HG02571 (cell line): ENCODE measurements around the gene ISG20.

Source experiments
- ATAC-seq: cut with Tn5 transposase; IDR thresholded peaks from one replicate; pipeline ENCODE4 v1.9.1; 2021; ENCODE audit warnings: mild to moderate bottlenecking, moderate library complexity; ENCODE audit not compliant: unreplicated experiment

The ISG20 gene

GRCh38 chr15:88680241-88681001 is 41.6 kb downstream of the ISG20 start:
- no peak for ATAC-seq

GRCh38 chr15:88681610-88682221 is 42.9 kb downstream of the ISG20 start:
- no peak for ATAC-seq

- no peak for ATAC-seq
Measured at GRCh38 chr15:88684345-88684744, 45.5 kb downstream of the ISG20 start.

DNA sequence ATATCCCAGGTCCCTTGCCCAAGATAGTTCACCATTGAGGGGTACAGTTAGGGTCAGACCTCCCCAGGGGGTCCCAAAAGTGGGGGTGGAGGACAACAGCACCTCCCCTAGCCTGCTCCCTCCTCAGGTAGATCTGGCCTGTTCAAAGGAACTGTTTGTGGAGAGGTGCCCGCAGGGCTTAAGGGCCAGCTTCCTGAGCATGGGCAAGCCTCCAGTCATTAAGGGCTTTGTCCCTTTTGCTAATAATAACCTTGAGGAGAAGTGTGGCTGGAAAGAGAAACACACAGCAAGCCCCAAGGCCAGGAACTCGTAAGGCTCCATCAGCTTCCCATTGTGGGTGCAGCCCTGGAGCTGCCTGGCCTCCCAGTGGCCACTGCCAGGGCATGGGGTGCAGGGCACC is 47.4 kb downstream of the ISG20 start:
- no peak for ATAC-seq

DNA sequence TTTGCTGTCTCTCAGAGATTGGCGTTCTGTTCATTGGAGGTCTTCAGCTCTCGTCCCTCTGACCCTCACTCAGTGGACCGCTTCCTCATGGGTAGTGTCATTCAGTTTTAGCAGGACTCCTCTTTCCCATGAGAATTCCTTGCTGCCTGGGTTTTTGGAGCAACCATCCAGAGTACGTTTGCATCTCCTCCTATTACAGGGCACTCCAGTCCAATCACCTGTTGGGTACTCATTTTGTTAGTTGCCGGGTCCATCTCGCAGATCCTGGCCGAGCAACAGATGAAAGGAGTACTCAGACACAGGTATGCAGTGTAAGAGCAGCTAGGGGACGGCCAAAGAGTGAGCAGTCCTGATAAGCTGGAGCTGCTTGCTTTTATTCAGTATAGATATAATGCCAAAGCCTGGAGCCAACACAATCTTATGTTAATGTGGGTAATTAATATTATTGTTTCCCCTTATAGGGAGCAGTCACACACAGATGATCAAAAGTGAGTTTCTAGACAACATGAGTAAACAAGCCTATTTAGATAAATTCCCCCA is 49.6 kb downstream of the ISG20 start:
- no peak for ATAC-seq

- ATAC-seq: no peak
Measured at GRCh38 chr15:88690331-88690730, 51.5 kb downstream of the ISG20 start.

DNA sequence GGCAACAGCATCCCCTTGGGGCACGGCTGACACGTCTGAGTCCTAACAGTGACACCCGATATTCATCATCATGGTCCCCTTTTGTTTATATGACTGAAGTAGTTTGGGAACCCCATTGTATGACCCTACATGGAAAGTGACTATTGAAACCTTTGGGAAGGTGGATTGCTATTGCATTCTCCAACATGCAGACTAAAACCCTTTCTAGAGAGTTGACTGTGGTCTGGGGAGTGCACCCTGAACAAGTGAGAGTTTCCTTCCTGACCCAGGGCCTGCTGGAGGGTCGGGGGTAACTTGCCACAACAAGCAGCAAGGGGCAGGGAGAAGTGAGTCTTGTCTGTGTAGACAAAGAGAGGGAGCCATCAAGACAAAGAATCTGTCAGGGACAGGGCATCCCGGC is 54.4 kb downstream of the ISG20 start:
- ATAC-seq: no peak

DNA sequence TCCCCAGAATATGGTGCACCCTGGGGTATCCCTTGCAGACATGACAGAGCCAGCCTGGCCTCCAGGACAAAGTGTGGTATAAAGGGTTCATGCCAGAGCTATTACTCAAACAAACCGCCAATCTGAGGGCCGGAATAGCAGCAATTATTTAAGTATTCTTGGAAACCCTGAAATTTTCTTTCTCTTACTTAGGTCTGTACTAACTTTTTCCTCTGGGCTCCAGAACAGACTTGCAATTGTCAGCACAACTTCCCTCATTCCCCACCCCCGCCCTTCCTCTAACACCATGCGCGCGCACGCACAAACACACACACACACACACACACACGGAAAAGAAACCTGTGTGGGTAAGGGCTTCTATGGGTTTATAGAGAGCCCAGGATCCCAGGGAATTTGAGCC is 56.3 kb downstream of the ISG20 start:
- no peak for ATAC-seq

- no peak for ATAC-seq
Measured at GRCh38 chr15:88695691-88696251, 57.0 kb downstream of the ISG20 start.

DNA sequence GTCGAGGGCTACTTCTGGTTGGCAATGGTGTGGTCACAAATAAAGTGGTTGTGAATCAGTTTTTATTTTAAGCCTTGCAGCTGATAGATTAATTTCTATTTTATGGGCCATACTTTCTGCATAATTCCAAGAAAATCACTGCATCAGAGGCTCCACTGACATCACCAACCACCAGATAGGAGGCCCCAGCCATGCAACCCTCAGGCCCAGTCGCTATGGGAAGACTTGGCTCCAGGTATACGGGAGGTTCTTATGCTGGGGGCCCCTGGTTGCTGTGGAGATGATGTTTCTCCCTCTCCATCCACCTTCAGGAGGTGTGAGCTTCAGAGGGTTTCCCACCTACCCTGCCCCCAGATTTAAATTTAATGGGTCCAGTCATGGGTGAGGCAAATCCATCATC is 57.4 kb downstream of the ISG20 start:
- ATAC-seq: no peak

GRCh38 chr15:88697276-88697675 is 58.5 kb downstream of the ISG20 start:
- no peak for ATAC-seq

DNA sequence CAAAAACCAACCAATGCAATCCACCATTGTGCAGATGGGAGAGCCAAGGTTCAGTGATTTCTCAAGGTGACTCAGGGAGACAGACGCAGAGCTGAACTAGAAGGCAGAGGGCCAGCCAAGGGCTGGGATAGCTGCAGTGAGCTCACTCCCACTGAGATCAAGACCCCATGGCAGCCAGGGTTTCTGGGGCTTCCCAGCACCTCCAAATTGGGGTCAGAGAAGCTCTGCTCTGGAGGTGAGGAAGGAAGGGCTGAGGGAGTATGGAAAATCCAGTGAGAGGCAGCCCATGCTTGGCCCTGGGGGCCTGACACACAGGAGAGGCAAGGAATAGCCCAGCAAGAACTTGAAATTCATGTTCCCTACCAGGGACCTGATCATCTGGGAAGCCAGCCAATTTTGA is 61.0 kb downstream of the ISG20 start:
- no peak for ATAC-seq

- ATAC-seq: no peak
Measured at GRCh38 chr15:88700716-88701115, 61.9 kb downstream of the ISG20 start.

DNA sequence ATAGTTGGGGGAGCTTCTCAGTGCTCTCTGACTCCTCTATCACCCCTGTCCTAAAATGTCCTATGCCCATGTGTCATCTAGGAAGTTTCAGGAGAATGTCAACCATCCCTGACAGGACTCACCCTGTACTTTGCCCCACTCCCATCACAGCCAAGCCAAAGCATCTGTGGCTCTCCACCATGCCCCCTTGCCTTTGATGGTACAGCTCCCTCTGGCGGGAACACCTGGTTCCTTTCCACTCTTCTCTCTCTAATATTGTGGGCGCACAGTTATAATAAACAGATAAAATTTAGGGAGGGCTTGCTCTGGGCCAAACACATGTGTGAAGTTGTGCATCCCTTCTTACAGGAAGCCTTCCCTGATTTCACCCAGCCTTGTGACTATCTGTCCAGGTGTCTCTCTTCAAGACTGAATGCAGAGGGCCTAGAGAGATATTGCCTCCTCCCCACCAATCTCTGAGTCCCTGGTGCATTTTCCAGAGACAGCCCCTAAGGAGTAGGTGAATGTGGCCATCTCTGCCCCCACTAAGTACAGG is 62.8 kb downstream of the ISG20 start:
- ATAC-seq: no peak

GRCh38 chr15:88702983-88703382 is 64.2 kb downstream of the ISG20 start:
- no peak for ATAC-seq

- no peak for ATAC-seq
Measured at GRCh38 chr15:88703533-88703932, 64.7 kb downstream of the ISG20 start.

DNA sequence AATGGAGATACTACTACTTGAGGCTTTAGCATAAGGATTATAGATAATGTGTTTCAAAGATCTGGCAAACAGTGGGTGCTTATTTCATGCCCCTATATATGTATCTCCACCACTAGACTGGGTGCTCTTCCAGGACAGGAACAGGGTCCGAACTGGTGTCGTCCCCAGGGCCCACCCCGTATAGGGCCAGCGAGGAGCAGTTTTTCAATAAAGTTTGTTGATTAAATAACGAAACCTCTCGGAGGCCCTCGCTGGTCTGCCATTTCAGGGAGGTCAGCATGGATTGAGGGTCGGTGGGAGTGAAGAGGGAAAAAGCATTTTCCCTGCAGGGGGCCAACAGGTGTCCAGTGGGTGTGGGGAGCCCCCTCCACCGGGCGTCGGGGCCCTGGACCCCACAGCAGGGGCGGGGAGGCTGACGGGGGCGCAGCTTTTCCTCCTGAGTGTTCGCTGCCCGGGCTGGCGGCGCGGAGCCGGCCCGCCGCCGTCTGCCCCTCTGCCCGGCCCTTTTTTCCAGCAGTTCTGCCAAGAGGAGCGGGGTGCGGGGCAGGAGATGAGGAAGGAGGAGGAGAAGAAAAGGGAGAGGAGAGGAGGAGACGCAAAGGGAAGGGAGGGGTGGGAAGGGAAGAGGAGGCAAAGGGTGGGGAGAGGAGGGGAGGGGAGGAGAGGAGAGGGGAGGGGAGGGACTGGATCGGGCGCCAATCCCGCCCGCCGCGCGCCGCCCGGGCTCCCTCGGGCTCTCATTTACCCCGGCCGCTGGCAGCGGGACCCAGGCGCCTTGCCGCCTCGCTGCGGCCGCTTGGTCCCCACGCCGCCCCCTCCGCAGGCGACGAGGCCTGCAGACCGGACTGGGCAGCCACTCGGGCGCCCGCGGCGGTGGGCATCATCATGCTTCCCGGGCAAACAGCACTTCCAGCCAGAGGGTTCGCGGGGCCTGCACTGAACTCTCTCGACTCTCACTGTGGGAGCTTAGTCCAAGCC is 66.3 kb downstream of the ISG20 start:
- ATAC-seq: no peak

DNA sequence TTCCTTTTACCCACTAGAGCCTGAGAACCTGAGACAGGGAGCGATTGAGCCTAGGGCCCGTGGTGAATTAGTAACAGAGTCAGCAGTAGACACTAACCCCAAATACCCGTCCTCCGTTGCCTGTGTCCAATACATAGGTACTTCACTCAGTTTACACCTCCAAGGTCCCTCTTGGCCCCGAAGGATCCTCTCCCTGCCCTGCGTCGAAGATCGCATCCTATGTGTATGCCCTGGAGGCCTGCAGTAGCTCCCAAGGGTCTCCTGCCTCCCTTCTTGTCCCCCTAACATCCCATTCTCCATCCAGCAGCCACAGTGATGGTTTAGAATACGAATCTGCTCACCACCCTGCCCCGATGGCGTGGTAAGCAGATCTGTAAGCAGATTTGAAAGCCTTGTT is 67.0 kb downstream of the ISG20 start:
- ATAC-seq: no peak
